ENCODE results near the gene HSD17B11.

- TF ChIP-seq POLR2A (IDR thresholded peaks at IDR 0.05; ENCODE audit: low read depth, low read length) = no peak
- no peak for TF ChIP-seq POLR2AphosphoS5 (IDR thresholded peaks at IDR 0.05; ENCODE audit: low read depth, low read length)
- no peak for TF ChIP-seq TAF1 (IDR thresholded peaks at IDR 0.05; ENCODE audit: borderline replicate concordance, low read depth, low read length)
Observed at GRCh38 chr4:87366521-87367162, 24.3 kb downstream of the HSD17B11 start.
